Measurements from ENCODE around the gene C4orf51.
"Not testable (repeated sequence)": the region's sequence is repeated elsewhere in the genome, so short reads cannot be mapped to it uniquely, and the experiment has no call there.

The C4orf51 gene

DNA sequence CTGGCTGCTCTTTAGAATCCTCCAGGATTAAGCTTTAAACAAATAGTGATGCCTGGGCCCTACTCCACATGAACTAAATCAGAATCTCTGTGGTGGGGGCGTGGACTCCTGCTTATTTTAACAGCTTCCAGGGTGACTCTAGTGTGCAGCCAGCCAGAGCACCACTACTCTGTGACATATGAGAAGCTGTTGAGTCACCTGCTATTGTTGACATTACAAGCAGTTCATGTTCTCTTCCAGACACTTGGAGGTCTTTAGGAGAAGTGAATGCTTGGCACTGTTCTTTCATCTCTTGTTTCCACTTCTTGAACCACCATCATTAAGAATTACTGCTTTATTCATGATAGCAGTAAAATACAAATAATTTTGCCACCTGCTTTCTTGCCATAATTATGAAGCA, 426 bp upstream of the C4orf51 start:
- Histone ChIP-seq H3K27me3 (no peaks in the 10 kb centered on the region), H3K9me3 (no peaks in the 10 kb centered on the region), H3K27ac (no peak overlapping the region), H3K4me3 (ENCODE audit: low read depth in 1 of 2, low read length in 1 of 2) (no peak overlapping the region), H3K4me1 (ENCODE audit: control insufficient read depth in 1 of 2, insufficient read depth in 1 of 2, low read depth in 1 of 2, low read length in 1 of 2) (no peaks in the 10 kb centered on the region), H3K36me3 (no peaks in the 10 kb centered on the region)
- TF ChIP-seq, protein P1, sequence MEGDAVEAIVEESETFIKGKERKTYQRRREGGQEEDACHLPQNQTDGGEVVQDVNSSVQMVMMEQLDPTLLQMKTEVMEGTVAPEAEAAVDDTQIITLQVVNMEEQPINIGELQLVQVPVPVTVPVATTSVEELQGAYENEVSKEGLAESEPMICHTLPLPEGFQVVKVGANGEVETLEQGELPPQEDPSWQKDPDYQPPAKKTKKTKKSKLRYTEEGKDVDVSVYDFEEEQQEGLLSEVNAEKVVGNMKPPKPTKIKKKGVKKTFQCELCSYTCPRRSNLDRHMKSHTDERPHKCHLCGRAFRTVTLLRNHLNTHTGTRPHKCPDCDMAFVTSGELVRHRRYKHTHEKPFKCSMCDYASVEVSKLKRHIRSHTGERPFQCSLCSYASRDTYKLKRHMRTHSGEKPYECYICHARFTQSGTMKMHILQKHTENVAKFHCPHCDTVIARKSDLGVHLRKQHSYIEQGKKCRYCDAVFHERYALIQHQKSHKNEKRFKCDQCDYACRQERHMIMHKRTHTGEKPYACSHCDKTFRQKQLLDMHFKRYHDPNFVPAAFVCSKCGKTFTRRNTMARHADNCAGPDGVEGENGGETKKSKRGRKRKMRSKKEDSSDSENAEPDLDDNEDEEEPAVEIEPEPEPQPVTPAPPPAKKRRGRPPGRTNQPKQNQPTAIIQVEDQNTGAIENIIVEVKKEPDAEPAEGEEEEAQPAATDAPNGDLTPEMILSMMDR (IDR thresholded peaks at IDR 0.05), result no peak

DNA sequence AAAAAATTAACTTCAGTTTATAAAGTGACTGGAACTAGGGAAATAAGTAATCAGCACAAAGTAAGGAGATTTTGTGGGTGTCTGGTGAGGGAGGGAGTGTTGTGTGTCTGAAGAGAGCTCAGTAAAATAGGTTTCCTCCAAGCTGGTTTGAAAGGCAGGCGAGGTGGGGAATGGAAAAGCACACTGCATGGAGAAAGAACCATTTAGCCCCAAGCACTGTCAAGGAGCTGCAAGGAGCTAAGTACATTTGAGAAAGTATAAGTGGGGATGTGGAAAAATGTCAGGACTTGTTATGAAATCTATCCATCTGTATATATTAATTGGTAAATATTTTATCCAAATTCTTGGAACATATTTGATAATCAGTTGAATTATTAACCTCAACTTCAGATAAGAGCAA, 956 bp downstream of the C4orf51 start:
- Histone ChIP-seq H3K4me3 (ENCODE audit: low read depth in 1 of 2, low read length in 1 of 2) (no peak overlapping the region), H3K4me1 (ENCODE audit: control insufficient read depth in 1 of 2, insufficient read depth in 1 of 2, low read depth in 1 of 2, low read length in 1 of 2) (no peaks in the 10 kb centered on the region), H3K36me3 (no peaks in the 10 kb centered on the region), H3K27ac (no peak overlapping the region), H3K9me3 (no peaks in the 10 kb centered on the region), H3K27me3 (no peaks in the 10 kb centered on the region)
- TF ChIP-seq, protein P1 (IDR thresholded peaks at IDR 0.05), result no peak

DNA sequence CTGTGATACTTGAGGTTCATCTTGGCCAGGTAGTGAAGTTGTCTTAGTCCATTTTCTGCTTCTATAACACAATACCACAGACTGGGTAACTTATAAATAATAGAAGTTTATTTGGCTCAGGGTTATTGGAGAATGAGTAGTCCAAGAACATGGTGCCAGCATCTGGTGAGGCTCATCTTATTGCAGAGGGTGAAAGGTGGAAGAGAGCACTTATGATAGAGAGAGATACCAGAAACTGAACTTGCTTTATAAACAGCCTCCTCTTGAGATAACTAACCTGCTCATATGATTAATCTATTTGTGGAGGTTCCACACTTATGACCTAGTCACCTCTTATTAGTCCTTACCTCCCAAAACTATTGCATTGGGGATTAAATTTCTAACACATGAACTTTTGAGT, 1.6 kb downstream of the C4orf51 start:
- Histone ChIP-seq H3K9me3 (no peaks in the 10 kb centered on the region), H3K36me3 (no peaks in the 10 kb centered on the region), H3K4me1 (ENCODE audit: control insufficient read depth in 1 of 2, insufficient read depth in 1 of 2, low read depth in 1 of 2, low read length in 1 of 2) (no peaks in the 10 kb centered on the region), H3K4me3 (ENCODE audit: low read depth in 1 of 2, low read length in 1 of 2) (no peak overlapping the region), H3K27me3 (no peaks in the 10 kb centered on the region), H3K27ac (no peak overlapping the region)
- TF ChIP-seq, protein P1 (IDR thresholded peaks at IDR 0.05), result no peak

DNA sequence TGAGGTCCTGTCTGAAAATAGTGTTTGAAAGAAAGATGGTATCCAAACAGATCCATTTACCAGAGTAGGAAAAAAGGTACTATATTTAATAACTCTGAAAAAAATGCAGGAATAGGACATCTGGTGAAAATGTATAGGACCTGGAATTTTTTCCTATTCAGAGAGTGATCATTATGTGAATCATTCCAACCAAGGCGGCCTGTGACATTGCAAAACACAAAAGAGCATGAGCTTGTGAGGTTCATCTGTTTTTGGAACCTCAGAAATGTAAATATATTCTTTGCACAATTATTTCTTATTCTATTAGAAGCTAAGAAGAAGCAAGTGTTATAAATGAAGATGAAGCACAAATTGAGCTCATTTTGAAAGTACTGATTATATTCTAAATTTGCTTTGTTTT, 2.0 kb downstream of the C4orf51 start:
- Histone ChIP-seq H3K27ac (no peak overlapping the region), H3K4me3 (ENCODE audit: low read depth in 1 of 2, low read length in 1 of 2) (no peak overlapping the region), H3K27me3 (no peaks in the 10 kb centered on the region), H3K9me3 (no peaks in the 10 kb centered on the region), H3K4me1 (ENCODE audit: control insufficient read depth in 1 of 2, insufficient read depth in 1 of 2, low read depth in 1 of 2, low read length in 1 of 2) (no peaks in the 10 kb centered on the region), H3K36me3 (no peaks in the 10 kb centered on the region)
- TF ChIP-seq, protein P1 (IDR thresholded peaks at IDR 0.05), result no peak

DNA sequence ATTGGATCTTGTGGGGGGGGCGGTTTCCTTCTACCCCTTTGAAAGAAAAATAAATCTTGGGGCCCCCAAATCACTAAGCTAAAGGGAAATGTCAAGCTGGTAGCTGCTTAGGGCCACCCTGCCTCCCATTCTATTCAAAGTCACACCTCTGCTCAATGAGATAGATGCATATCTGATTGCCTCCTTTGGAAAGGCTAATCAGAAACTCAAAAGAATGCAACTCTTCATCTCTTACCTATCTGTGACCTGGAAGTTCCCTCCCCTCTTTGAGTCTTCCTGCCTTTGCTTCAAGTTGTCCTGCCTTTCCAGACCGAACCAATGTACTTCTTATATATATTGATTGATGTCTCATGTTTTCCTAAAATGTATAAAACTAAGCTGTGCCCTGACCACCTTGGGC, 7.0 kb downstream of the C4orf51 start:
- Histone ChIP-seq H3K9me3 (no peaks in the 10 kb centered on the region), H3K36me3 (no peaks in the 10 kb centered on the region), H3K27me3 (no peaks in the 10 kb centered on the region), H3K4me3 (ENCODE audit: low read depth in 1 of 2, low read length in 1 of 2) (no peak overlapping the region), H3K27ac (no peak overlapping the region), H3K4me1 (ENCODE audit: control insufficient read depth in 1 of 2, insufficient read depth in 1 of 2, low read depth in 1 of 2, low read length in 1 of 2) (no peaks in the 10 kb centered on the region)
- TF ChIP-seq, protein P1 (IDR thresholded peaks at IDR 0.05), result no peak

DNA sequence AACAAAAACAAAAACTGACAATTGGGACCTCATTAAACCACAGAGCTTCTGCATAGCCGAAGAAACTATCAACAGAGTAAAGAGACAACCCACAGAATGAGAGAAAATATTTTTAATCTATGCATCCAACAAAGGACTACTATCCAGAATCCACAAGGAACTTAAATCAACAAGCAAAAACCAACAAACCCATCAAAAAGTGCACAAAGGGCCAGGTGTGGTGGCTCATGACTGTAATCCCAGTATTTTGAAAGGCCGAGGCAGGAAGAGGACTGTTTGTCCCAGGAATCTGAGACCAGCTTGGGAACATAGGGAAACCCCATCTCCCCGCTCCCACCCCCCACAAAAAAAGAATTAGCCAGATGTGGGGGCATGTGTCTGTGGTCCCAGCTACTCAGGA, 10.7 kb downstream of the C4orf51 start:
- Histone ChIP-seq H3K27ac (no peak overlapping the region), H3K4me1 (ENCODE audit: control insufficient read depth in 1 of 2, insufficient read depth in 1 of 2, low read depth in 1 of 2, low read length in 1 of 2) (no peaks in the 10 kb centered on the region), H3K27me3 (no peaks in the 10 kb centered on the region), H3K4me3 (ENCODE audit: low read depth in 1 of 2, low read length in 1 of 2) (no peak overlapping the region), H3K36me3 (no peaks in the 10 kb centered on the region), H3K9me3 (no peaks in the 10 kb centered on the region)
- TF ChIP-seq, protein P1 (IDR thresholded peaks at IDR 0.05), result no peak

DNA sequence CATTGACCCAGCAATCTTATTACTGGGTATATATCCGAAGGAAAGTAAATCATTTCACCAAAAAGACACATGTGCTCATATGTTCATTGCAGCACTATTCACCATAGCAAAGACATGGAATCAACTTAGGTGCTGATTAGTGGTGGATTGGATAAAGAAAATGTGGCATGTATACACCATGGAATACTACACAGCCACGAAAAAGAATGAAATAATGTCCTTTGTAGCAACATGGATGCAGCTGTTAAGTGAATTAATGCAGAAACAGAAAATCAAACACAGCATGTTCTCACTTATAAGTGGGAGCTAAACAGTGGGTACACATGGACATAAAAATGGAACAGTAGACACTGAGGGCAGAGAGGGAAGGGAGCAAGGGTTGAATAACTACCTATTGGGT, 11.5 kb downstream of the C4orf51 start:
- not testable (repeated sequence) for H3K36me3 ChIP-seq; H3K4me3 ChIP-seq (ENCODE audit: low read depth in 1 of 2, low read length in 1 of 2); H3K27me3 ChIP-seq; H3K9me3 ChIP-seq; H3K27ac ChIP-seq; H3K4me1 ChIP-seq (ENCODE audit: control insufficient read depth in 1 of 2, insufficient read depth in 1 of 2, low read depth in 1 of 2, low read length in 1 of 2)
